ENCODE data around the gene PTBP2.

GRCh38 chr1:96790599-96790998 lies 69.0 kb downstream of the PTBP2 start:
- TF ChIP-seq CTCF (IDR thresholded peaks at IDR 0.05), result no peak
- TF ChIP-seq POLR2A (IDR thresholded peaks at IDR 0.05), result no peak
- no peak for TF ChIP-seq EP300 (IDR thresholded peaks at IDR 0.05)

Measured in gastroesophageal sphincter (tissue), 3 donors.